ENCODE data around the gene SMIM41. TPM values are rescaled to one million over a fixed set of nuclear protein-coding genes. Genes with fewer than 3 reads are reported as not detected.
A peak's percentile ranks its signal among the peaks of the same experiment; 100 is the strongest.
"Not testable (repeated sequence)": the region's sequence is repeated elsewhere in the genome, so short reads cannot be mapped to it uniquely, and the experiment has no call there.

SMIM41 gene
- total and polyA plus RNA-seq, 10 of the 15 experiments (the other 5 are each of a cell fraction or from before 2014, with no cell fraction given) = not detected

DNA sequence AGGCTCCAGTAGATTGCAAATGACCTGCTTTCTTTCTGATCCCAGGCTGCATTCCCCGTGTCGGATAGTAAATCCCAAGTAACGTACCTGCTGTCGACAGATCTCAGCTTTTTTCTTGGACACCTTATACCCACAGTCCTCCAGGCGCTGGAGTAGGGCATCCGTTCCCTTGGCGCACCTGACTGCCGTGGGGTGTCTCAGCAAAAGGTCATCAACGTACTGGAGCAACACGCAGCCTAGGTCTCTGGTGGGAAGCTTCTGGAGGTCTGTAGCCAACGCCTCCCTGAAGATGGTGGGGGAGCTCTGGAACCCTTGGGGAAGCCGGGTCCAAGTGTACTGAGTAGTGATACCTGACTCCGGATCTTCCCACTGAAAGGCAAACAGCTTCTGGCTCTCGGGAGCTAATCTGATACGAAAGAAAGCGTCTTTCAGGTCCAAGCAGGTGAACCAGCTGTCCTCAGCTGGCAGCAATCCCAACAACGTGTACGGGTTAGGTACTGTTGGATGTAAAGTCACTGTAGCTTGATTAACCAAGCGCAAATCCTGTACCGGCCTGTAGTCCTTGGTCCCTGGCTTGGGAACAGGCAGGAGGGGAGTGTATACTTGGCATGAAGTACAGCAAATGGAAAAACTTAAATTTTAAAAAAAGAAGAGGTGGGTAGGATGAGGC lies 38.4 kb downstream of the SMIM41 start:
- H3K36me3 ChIP-seq (ENCODE audit: control insufficient read depth in 2 of 2, insufficient read depth in 2 of 2, low read length in 1 of 2); H3K9me3 ChIP-seq (replicated peaks; ENCODE audit: control insufficient read depth, insufficient read depth, low read length); H2AFZ ChIP-seq (ENCODE audit: control insufficient read depth, low read depth, low read length); BruUV-seq (replicated peaks); H3K79me2 ChIP-seq (ENCODE audit: control insufficient read depth, insufficient read depth, low read length); DNase-seq (ENCODE audit: low read depth, low spot score); H3K27me3 ChIP-seq (replicated peaks in 1 of 2; ENCODE audit: control insufficient read depth in 2 of 2, insufficient read depth in 2 of 2, low read length in 1 of 2); H4K20me1 ChIP-seq (ENCODE audit: control insufficient read depth, insufficient read depth); FAIRE-seq; in situ Hi-C loops (cut with MboI): not testable (repeated sequence)
- peak overlapping the region; percentile 49; the same call in 1 of the 2 replicates for H3K9ac ChIP-seq (ENCODE audit: control insufficient read depth, insufficient read depth, low read length)
- SMC1A ChIA-PET (ENCODE audit: uncharacterized antibody, unreplicated experiment) = interaction anchor here (0.7 to 11.3 kb wide), 11 partner anchors 9 to 135 kb away, joined by 3 to 320 read pairs (median 6); partner anchors contain the start of gene NR4A1
- WGBS (ENCODE audit: insufficient coverage, insufficient replicate concordance, low lambda C conversion rate, missing lambda C conversion rate) = 49% methylated on average over 20 of the region's 20 CpGs
- peak overlapping the region; percentile 39; the same call in 1 of the 2 replicates for H3K4me3 ChIP-seq
- H3K27ac ChIP-seq (ENCODE audit: control insufficient read depth, insufficient read depth) = peak overlapping the region; percentile 87
- H3K4me2 ChIP-seq (ENCODE audit: control insufficient read depth, insufficient read depth) = peak overlapping the region; percentile 28
- H3K4me1 ChIP-seq (ENCODE audit: control insufficient read depth, insufficient read depth, low read length) = peaks cover 53% of the 10 kb centered on the region
- TF ChIP-seq, protein P1, sequence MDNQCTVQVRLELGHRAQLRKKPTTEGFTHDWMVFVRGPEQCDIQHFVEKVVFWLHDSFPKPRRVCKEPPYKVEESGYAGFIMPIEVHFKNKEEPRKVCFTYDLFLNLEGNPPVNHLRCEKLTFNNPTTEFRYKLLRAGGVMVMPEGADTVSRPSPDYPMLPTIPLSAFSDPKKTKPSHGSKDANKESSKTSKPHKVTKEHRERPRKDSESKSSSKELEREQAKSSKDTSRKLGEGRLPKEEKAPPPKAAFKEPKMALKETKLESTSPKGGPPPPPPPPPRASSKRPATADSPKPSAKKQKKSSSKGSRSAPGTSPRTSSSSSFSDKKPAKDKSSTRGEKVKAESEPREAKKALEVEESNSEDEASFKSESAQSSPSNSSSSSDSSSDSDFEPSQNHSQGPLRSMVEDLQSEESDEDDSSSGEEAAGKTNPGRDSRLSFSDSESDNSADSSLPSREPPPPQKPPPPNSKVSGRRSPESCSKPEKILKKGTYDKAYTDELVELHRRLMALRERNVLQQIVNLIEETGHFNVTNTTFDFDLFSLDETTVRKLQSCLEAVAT (IDR thresholded peaks at IDR 0.05) = peak; percentile 78
- peak; percentile 71 for TF ChIP-seq TCF12 (IDR thresholded peaks at IDR 0.05; ENCODE audit: low read depth, low read length)
- TF ChIP-seq TCF3 (IDR thresholded peaks at IDR 0.05; ENCODE audit: borderline replicate concordance, insufficient read depth, low read depth, low read length) = peak; percentile 77; the same call in 1 of the 2 replicates
- intact Hi-C loops (cut with micrococcal nuclease; ENCODE audit: unreplicated experiment) = loop anchor here (1.0 kb wide), 3 partner anchors 14 to 93 kb away; no protein-coding TSS in a partner anchor
- ATAC-seq = peak; percentile 45
- POLR2A ChIA-PET = interaction anchor here (1.0 to 3.2 kb wide), 7 partner anchors 12 to 93 kb away, joined by 3 to 20 read pairs (median 3); partner anchors contain the start of gene ATG101
- RAD21 ChIA-PET (ENCODE audit: unreplicated experiment) = interaction anchor here (1.1 to 5.1 kb wide), 12 partner anchors 29 to 126 kb away, joined by 3 to 151 read pairs (median 6); partner anchors contain the start of genes NR4A1 and TAMALIN
- CTCF ChIA-PET = interaction anchor here (0.6 to 5.3 kb wide), 19 partner anchors 11 to 161 kb away, joined by 3 to 395 read pairs (median 6); partner anchors contain the start of genes ATG101 and SMIM41
